Mesodermal cell (in vitro differentiated cells): ENCODE data around the gene MAMSTR.

Source experiments
- H3K27ac ChIP-seq: 2 replicates; pipeline ENCODE4 v1.7.0; 2013; ENCODE audit warnings: mild to moderate bottlenecking, low read depth, low read length, moderate library complexity; ENCODE audit not compliant: severe bottlenecking
- H3K36me3 ChIP-seq: 2 replicates; pipeline ENCODE4 v1.7.1; 2013; ENCODE audit warnings: mild to moderate bottlenecking, low read length, moderate library complexity; ENCODE audit not compliant: control insufficient read depth, insufficient read depth
- H3K4me1 ChIP-seq: one replicate; pipeline ENCODE4 v1.7.1; 2013; ENCODE audit warnings: mild to moderate bottlenecking, low read length; ENCODE audit not compliant: insufficient read depth, control insufficient read depth, poor library complexity, severe bottlenecking
- H3K4me3 ChIP-seq: 2 replicates; pipeline ENCODE4 v1.7.0; 2013; ENCODE audit warnings: low read length, control low read depth, mild to moderate bottlenecking; ENCODE audit not compliant: insufficient read depth, poor library complexity, severe bottlenecking; ENCODE audit errors: extremely low read depth
- H3K9me3 ChIP-seq: 2 replicates; pipeline ENCODE4 v1.7.1; 2013; ENCODE audit warnings: mild to moderate bottlenecking, low read length, moderate library complexity; ENCODE audit not compliant: control insufficient read depth
- WGBS, 2 experiments: methylation state at CpG; one replicate each; pipeline ENCODE4 v1.1.5; 2013; ENCODE audit warnings: missing lambda C conversion rate in 2 of 2; ENCODE audit not compliant: insufficient coverage in 2 of 2; 5-methylcytosine and 5-hydroxymethylcytosine counted together

MAMSTR gene

DNA sequence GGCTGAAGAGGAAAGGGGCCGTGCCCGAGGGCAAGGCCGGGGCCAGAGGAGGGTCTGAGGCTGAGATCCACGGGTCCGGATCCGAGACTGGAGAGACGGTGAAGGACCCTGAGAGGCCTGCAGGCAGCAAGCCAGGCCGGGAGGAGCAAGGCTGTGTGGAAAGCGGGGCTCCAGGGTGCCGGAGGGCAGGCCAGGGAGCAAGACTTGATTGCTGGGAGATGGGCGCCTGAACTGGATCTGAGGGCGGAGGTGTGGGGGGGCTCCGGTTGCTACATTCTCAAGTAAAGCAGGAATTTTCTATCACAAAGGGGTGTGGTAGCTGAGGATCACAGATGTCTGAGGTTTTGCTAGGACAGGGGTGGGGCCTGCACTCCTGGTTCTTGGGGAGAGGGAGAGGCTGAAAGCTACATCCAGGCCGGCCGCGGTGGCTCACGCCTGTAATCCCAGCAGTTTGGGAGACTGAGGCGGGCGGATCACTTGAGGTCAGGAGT is 3.8 kb downstream of the MAMSTR start:
- H3K4me1 ChIP-seq, result peaks cover 30% of the 10 kb centered on the region
- H3K4me3 ChIP-seq, result no peak overlapping the region
- H3K36me3 ChIP-seq, result no peaks in the 10 kb centered on the region
- 90 to 94% methylated on average over 11 to 18 of the region's 19 CpGs for WGBS, 2 experiments
- H3K9me3 ChIP-seq, result no peaks in the 10 kb centered on the region
- no peak overlapping the region for H3K27ac ChIP-seq

DNA sequence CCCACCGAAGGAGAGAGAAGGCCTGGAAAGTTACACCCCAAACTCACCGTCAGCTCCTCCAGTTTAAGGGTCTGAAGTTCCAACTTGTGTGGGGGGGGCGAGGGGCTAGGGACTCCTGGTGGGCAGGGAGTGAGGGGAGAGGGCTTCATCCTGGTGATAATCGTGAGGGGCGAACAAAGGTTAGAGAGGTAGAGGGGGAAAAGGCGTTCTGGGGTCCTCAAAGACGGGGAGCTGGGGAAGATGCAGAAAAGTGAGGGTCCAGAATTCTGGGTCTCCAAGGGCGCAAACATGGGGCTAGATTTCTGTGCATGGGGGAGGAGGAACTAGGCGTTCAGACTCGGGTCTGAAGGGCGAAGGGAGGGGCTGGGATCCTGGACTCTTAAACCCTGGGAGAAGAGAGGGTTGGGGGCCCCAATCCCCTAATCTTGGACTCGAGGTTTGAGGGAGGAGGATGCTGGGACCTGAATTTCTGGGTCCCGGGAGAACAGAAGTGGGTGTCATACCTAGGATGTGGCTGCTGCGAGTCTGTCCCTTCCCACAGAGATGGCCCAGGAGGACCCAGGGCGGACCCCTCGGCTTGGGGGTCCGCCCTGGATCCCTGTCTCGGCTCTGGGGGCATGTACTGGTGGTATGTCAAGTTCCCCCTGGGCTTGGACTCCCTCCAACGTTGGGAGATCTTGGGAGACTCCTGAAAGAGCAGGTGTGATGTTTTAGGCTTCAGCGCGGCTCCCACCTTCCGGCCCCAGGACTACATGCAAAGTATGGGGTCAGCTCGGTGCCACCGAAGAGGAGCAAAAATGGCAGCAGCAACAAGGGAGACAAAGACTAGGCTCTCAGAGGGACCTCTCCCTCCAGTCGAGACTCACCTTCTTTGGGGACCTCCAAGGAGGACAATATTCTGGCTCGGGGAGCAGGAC is 4.5 kb downstream of the MAMSTR start:
- Histone ChIP-seq H3K4me3 (peak overlapping the region; percentile 47), H3K4me1 (peaks cover 27% of the 10 kb centered on the region), H3K27ac (peak overlapping the region; percentile 57), H3K36me3 (no peaks in the 10 kb centered on the region), H3K9me3 (no peaks in the 10 kb centered on the region)
- WGBS, 2 experiments, result 82 to 85% methylated on average over 20 of the region's 26 CpGs

DNA sequence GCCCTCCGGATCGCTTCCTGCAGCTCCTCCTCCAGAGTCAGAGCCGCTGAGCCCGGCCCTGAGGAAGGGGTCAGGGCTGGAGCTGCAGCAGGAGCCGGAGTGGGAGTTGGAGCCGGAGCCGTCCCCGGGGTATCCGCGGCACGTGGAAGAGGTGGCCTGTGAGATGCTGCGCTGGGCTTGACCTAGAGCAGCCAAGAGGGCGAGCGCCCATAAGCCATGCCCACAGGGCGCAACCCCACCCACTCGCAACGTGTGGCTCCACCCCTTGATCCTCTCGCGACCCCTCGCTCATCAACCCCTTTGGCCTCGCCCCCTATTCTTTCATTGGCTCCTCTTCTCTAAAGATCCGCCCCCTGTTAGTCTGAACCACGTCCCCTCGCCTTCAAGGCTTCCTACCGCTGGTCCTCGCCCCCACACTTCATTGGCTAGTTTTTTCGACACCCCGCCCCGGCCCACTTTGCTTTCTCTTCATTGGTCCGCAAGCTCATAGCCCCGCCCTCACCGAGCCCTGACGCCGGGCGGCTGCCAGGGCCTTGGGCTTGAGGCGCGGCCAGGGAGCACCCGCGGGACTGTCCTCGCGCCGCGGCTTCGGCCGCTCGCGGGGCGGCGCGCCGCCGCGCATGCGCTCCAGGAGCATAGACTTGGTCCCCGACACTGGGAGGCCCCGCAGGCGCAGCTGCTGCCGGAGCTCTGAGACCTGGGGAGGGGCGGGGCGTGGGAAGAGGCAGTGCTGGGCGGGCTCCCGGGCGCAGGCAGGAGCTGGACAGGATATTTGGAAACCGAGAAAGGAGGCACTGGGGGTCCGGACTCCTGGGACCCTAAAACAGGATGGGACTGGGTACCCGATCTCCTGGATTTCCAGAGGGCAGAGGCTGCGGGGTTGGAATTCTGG is 5.4 kb downstream of the MAMSTR start:
- no peaks in the 10 kb centered on the region for H3K36me3 ChIP-seq
- WGBS, 2 experiments, result 2% methylated on average over 36 to 59 of the region's 67 CpGs
- no peaks in the 10 kb centered on the region for H3K9me3 ChIP-seq
- peaks cover 22% of the 10 kb centered on the region for H3K4me1 ChIP-seq
- H3K27ac ChIP-seq, result peak overlapping the region; percentile 57
- H3K4me3 ChIP-seq, result peak overlapping the region; percentile 71

DNA sequence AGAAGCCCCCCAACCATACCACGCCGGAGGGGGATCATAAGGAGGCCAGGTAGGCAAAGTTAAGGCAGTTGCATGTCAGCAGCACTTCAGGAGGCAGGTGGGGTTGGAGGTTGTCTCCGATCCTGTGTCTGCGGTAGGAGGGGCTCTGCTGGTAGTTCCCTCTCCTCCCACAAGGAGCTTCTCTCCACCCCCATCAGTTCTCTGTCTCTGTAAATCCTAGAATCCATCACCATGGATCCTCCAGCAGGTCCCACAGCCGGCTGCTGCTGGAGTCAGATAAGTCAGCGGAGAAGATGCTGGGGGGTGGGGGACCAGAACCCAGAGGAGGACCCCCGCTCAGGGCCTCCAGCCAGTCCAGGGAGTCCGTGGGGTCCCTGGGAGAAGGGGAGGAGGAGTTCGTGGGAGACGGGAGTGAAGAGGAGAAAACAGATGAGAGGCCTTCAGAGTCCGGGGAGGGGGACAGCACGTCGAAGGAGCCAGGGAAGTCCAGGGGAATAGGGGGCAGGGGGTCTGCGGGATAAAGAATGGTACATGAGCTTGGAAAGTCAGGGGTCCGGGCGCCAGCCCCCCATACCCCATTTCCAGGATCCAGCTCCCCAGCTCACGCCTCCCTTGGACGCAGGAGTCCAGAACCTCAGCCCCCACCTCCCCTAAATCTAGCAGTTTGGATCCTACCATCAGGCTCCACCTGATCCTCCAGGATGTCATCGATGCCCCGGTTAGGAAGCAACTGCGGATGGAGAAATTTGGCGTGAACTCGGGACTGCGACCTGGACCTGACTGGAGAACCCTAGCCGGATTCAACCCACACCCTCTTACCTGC is 6.3 kb downstream of the MAMSTR start:
- WGBS, 2 experiments, result 1 to 8% methylated on average over 12 to 15 of the region's 25 CpGs
- H3K27ac ChIP-seq, result no peak overlapping the region
- H3K4me3 ChIP-seq, result peak overlapping the region; percentile 71
- H3K9me3 ChIP-seq, result no peaks in the 10 kb centered on the region
- peaks cover 19% of the 10 kb centered on the region for H3K4me1 ChIP-seq
- no peaks in the 10 kb centered on the region for H3K36me3 ChIP-seq

DNA sequence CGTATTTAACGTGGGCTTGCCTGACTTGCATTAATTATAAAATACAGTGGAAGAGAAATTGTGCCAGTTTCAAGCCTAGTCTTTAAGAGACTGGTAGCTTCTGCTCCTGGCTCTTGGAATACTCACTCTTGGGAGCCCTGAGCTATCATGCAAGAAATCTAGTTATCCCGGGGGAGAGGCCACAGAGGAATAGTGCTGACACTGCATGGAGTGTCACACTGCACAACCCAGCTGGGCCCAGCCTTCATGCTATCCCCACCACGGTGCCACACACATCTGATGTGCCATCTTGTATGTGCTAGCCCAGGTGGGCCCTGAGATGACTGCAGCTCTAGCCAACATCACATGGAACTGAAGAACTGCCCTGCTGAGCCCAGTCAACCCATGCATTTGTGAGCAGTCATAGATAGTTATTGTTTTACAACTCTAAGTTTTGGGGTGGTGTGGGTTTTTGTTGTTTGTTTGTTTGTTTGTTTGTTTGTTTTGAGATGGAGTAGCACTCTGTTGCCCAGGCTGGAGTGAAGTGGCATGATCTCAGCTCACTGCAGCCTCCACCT is 8.3 kb downstream of the MAMSTR start:
- 84 to 90% methylated on average over 3 to 4 of the region's 4 CpGs for WGBS, 2 experiments
- Histone ChIP-seq H3K4me3 (no peak overlapping the region), H3K36me3 (no peaks in the 10 kb centered on the region), H3K4me1 (peaks cover 12% of the 10 kb centered on the region), H3K9me3 (no peaks in the 10 kb centered on the region), H3K27ac (no peak overlapping the region)

DNA sequence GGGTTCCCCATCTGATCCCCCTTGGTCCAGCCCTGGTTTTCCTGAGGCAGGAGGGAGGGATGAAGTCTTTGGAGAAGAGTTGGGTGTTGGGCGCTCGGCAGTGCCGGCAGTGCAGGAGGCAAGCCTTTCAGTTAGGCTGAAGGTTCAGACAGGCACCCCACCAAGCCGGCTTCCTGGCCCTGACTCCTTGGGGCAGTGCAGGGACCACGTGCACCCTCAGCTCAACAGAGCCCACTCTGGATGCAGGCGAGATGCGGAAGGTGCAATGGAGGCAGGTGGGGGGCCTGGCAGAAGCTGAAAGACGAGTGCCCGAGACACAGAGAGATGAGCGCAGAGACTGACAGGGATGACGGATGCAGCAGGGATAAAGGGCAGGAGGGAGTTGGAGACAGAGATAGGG is 11.1 kb downstream of the MAMSTR start:
- 59 to 68% methylated on average over 10 of the region's 11 CpGs for WGBS, 2 experiments
- no peaks in the 10 kb centered on the region for H3K36me3 ChIP-seq
- H3K27ac ChIP-seq, result no peak overlapping the region
- H3K4me1 ChIP-seq, result peaks cover 8% of the 10 kb centered on the region
- H3K4me3 ChIP-seq, result no peak overlapping the region
- H3K9me3 ChIP-seq, result no peaks in the 10 kb centered on the region

DNA sequence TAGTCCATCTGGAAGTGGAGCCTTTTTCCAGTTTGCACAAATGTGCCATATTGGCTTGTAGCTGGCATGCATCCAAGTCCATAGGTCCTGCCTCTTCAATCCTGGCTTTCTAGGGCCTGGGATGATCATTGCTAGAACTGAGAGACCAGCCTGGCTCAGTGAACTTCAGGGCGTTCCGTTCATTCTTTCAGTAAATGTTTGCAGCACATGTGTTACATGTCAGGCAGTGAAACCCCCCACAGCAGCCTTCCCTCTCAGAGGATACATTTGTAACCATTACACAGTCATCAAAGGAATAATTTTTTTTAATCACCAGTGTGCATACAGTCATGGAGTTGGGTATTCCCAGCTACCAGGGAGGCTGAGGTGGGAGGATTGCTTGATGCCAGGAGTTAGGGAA is 14.1 kb downstream of the MAMSTR start:
- Histone ChIP-seq H3K4me3 (no peak overlapping the region), H3K27ac (no peak overlapping the region), H3K9me3 (no peaks in the 10 kb centered on the region), H3K36me3 (no peaks in the 10 kb centered on the region), H3K4me1 (no peaks in the 10 kb centered on the region)
- 75% methylated on average over 2 of the region's 2 CpGs; no CpG with 5 or more reads in 1 of the 2 experiments for WGBS, 2 experiments

DNA sequence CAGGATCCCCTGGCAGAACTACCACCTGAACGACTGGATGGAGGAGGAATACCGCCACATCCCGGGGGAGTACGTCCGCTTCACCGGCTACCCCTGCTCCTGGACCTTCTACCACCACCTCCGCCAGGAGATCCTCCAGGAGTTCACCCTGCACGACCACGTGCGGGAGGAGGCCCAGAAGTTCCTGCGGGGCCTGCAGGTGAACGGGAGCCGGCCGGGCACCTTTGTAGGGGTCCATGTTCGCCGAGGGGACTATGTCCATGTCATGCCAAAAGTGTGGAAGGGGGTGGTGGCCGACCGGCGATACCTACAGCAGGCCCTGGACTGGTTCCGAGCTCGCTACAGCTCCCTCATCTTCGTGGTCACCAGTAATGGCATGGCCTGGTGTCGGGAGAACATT is 16.2 kb downstream of the MAMSTR start:
- no peaks in the 10 kb centered on the region for H3K4me1 ChIP-seq
- H3K27ac ChIP-seq, result no peak overlapping the region
- no peak overlapping the region for H3K4me3 ChIP-seq
- no peaks in the 10 kb centered on the region for H3K36me3 ChIP-seq
- H3K9me3 ChIP-seq, result no peaks in the 10 kb centered on the region
- 91 to 94% methylated on average over 18 of the region's 23 CpGs for WGBS, 2 experiments

DNA sequence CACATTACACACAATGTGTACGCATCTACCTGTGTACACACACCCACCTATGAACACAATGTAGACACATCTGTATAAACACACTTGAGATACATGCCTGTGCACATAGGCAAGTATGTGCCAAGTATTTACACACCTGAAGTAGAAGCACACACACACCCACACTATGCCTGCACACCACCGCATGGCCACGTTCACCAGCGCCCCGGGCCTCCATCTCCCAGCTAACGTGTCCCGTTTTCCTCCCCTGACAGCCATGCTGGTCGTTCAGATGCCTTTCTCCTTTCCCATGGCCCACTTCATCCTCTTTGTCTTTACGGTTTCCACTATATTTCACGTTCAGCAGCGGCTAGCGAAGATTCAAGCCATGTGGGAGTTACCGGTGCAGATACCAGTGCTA is 16.8 kb downstream of the MAMSTR start:
- no peaks in the 10 kb centered on the region for H3K9me3 ChIP-seq
- WGBS, 2 experiments, result 88 to 91% methylated on average over 12 to 13 of the region's 13 CpGs
- H3K4me1 ChIP-seq, result no peaks in the 10 kb centered on the region
- H3K27ac ChIP-seq, result no peak overlapping the region
- no peak overlapping the region for H3K4me3 ChIP-seq
- H3K36me3 ChIP-seq, result no peaks in the 10 kb centered on the region

DNA sequence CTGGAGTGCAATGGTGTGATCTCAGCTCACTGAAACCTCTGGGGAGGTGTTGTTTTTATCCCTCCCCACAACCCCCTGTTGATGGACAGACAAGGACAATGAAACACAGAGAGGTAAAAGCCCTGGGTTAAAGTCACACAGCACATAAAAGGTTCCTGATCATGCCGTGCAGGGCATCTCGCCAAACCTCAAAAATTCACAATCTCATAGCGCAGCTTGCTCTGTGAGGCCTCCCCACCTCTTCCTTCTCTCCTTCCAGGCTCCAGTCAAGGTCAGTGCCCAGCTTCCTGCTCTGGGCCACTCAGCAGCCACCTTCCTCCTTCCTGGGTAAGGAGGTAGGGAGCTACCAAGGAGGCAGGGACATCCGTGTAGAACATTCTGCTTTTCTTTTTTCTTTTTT is 21.5 kb downstream of the MAMSTR start:
- WGBS, 2 experiments, result 89 to 100% methylated on average over 1 to 3 of the region's 4 CpGs

More for the DNA sequence above, 21.5 kb downstream of the MAMSTR start:
- Histone ChIP-seq H3K4me1 (peaks cover 7% of the 10 kb centered on the region), H3K4me3 (no peak overlapping the region), H3K36me3 (no peaks in the 10 kb centered on the region), H3K27ac (no peak overlapping the region), H3K9me3 (no peaks in the 10 kb centered on the region)
